Measurements from ENCODE around the gene ARHGAP28. TPM values are rescaled to one million over a fixed set of nuclear protein-coding genes. Genes with fewer than 3 reads are reported as not detected.
"Not testable (repeated sequence)": the region's sequence is repeated elsewhere in the genome, so short reads cannot be mapped to it uniquely, and the experiment has no call there.

ARHGAP28 gene
- total RNA-seq, 1 donor from 2014 or later, result 29.7 TPM

DNA sequence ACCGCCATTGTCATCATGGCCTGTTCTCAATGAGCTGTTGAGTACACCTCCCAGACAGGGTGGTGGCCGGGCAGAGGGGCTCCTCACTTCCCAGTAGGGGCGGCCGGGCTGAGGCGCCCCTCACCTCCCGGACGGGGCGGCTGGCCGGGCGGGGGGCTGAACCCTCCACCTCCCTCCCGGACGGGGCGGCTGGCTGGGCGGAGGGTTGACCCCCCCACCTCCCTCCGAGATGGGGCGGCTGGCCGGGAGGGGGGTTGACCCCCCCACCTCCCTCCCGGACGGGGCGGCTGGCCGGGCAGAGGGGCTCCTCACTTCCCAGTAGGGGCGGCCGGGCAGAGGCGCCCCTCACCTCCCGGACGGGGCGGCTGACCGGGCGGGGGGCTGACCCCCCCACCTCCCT, 97.6 kb downstream of the ARHGAP28 start:
- H3K27ac ChIP-seq (ENCODE audit: low read depth, low read length); H3K9me3 ChIP-seq (ENCODE audit: control insufficient read depth in 3 of 3, low read length in 3 of 3); H3K4me1 ChIP-seq (ENCODE audit: control insufficient read depth in 3 of 3, insufficient read depth in 3 of 3, low read length in 3 of 3); H3K36me3 ChIP-seq (ENCODE audit: control insufficient read depth in 3 of 3, insufficient read depth in 3 of 3, low read length in 3 of 3); H3K27me3 ChIP-seq (ENCODE audit: control insufficient read depth in 3 of 3, insufficient read depth in 3 of 3, low read length in 3 of 3); H3K9ac ChIP-seq (ENCODE audit: low read depth in 1 of 3, low read length in 3 of 3); H3K4me3 ChIP-seq (ENCODE audit: low read length in 3 of 3): not testable (repeated sequence)

DNA sequence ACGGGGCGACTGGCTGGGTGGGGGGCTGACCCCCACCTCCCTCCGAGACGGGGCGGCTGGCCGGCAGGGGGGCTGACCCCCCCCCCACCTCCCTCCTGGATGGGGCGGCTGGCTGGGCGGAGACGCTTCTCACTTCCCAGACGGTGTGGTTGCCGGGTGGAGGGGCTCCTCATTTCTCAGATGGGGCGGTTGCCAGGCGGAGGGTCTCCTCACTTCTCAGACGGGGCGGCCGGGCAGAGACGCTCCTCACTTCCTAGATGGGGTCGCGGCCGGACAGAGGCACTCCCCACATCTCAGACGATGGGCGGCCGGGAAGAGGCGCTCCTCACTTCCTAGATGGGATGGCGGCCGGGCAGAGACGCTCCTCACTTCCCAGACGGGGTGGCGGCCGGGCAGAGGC, 98.0 kb downstream of the ARHGAP28 start:
- not testable (repeated sequence) for H3K9me3 ChIP-seq (ENCODE audit: control insufficient read depth in 3 of 3, low read length in 3 of 3); H3K27me3 ChIP-seq (ENCODE audit: control insufficient read depth in 3 of 3, insufficient read depth in 3 of 3, low read length in 3 of 3); H3K4me1 ChIP-seq (ENCODE audit: control insufficient read depth in 3 of 3, insufficient read depth in 3 of 3, low read length in 3 of 3); H3K27ac ChIP-seq (ENCODE audit: low read depth, low read length); H3K36me3 ChIP-seq (ENCODE audit: control insufficient read depth in 3 of 3, insufficient read depth in 3 of 3, low read length in 3 of 3); H3K9ac ChIP-seq (ENCODE audit: low read depth in 1 of 3, low read length in 3 of 3); H3K4me3 ChIP-seq (ENCODE audit: low read length in 3 of 3)

GRCh38 chr18:6830916-6831315, 101.4 kb downstream of the ARHGAP28 start:
- no peak overlapping the region for H3K4me3 ChIP-seq (ENCODE audit: low read length in 3 of 3)

DNA sequence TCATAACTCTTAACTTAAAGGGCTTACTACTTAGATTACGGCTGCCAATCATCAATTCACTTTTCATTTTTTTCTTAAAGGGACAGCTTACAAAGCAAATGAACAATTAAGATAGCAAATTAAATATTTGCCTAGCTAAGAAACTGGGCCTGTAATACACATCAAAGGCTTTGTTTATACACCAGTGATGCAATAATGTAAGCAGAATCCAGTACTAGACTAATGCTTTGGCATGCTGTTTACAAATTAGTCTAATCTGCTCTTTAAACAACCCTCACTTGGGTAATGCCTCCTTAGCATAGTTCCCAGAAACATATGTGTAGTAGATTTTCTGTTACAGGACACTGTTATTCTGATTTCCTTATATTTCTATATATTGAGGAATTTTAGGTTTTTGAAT, 105.8 kb downstream of the ARHGAP28 start:
- Histone ChIP-seq H3K9me3 (ENCODE audit: control insufficient read depth in 3 of 3, low read length in 3 of 3) (no peaks in the 10 kb centered on the region), H3K4me1 (ENCODE audit: control insufficient read depth in 3 of 3, insufficient read depth in 3 of 3, low read length in 3 of 3) (no peaks in the 10 kb centered on the region), H3K27ac (ENCODE audit: low read depth, low read length) (no peak overlapping the region), H3K4me3 (ENCODE audit: low read length in 3 of 3) (no peak overlapping the region), H3K27me3 (ENCODE audit: control insufficient read depth in 3 of 3, insufficient read depth in 3 of 3, low read length in 3 of 3) (no peaks in the 10 kb centered on the region), H3K36me3 (ENCODE audit: control insufficient read depth in 3 of 3, insufficient read depth in 3 of 3, low read length in 3 of 3) (peaks cover 0 to 6% (median 2%) of the 10 kb centered on the region in 3 donors), H3K9ac (ENCODE audit: low read depth in 1 of 3, low read length in 3 of 3) (no peak overlapping the region)

More at GRCh38 chr18:6830916-6831315, 101.4 kb downstream of the ARHGAP28 start:
- H3K27me3 ChIP-seq (ENCODE audit: control insufficient read depth in 3 of 3, insufficient read depth in 3 of 3, low read length in 3 of 3), result no peaks in the 10 kb centered on the region
- H3K4me1 ChIP-seq (ENCODE audit: control insufficient read depth in 3 of 3, insufficient read depth in 3 of 3, low read length in 3 of 3), result no peaks in the 10 kb centered on the region
- no peaks in the 10 kb centered on the region for H3K9me3 ChIP-seq (ENCODE audit: control insufficient read depth in 3 of 3, low read length in 3 of 3)
- no peaks in the 10 kb centered on the region for H3K36me3 ChIP-seq (ENCODE audit: control insufficient read depth in 3 of 3, insufficient read depth in 3 of 3, low read length in 3 of 3)
- H3K9ac ChIP-seq (ENCODE audit: low read depth in 1 of 3, low read length in 3 of 3), result no peak overlapping the region
- no peak overlapping the region for H3K27ac ChIP-seq (ENCODE audit: low read depth, low read length)

GRCh38 chr18:6836331-6836730, 106.8 kb downstream of the ARHGAP28 start:
- Histone ChIP-seq H3K4me1 (ENCODE audit: control insufficient read depth in 3 of 3, insufficient read depth in 3 of 3, low read length in 3 of 3) (no peaks in the 10 kb centered on the region), H3K9ac (ENCODE audit: low read depth in 1 of 3, low read length in 3 of 3) (no peak overlapping the region), H3K9me3 (ENCODE audit: control insufficient read depth in 3 of 3, low read length in 3 of 3) (no peaks in the 10 kb centered on the region), H3K27me3 (ENCODE audit: control insufficient read depth in 3 of 3, insufficient read depth in 3 of 3, low read length in 3 of 3) (no peaks in the 10 kb centered on the region), H3K27ac (ENCODE audit: low read depth, low read length) (no peak overlapping the region), H3K36me3 (ENCODE audit: control insufficient read depth in 3 of 3, insufficient read depth in 3 of 3, low read length in 3 of 3) (peaks cover 0 to 6% (median 2%) of the 10 kb centered on the region in 3 donors), H3K4me3 (ENCODE audit: low read length in 3 of 3) (no peak overlapping the region)

DNA sequence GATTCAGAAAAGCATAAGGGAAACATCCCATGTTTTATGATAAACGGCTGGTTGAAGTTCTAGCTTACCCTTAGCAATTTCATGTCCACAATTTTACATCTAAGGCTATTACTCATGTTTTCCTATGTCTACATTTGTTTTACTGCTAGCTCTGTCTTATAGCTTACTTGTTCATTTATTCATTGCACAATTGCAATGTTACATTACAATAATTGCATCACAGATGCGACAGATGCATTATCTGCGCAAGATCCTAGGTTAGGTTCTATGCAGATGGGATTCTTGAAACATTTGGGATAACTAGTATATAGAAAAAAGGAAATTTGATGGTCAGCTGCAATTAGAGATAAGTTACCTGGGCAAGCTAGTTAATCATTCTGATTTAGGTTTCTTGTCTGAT, 108.4 kb downstream of the ARHGAP28 start:
- no peaks in the 10 kb centered on the region for H3K9me3 ChIP-seq (ENCODE audit: control insufficient read depth in 3 of 3, low read length in 3 of 3)
- H3K36me3 ChIP-seq (ENCODE audit: control insufficient read depth in 3 of 3, insufficient read depth in 3 of 3, low read length in 3 of 3), result peaks cover 0 to 6% (median 2%) of the 10 kb centered on the region in 3 donors

DNA sequence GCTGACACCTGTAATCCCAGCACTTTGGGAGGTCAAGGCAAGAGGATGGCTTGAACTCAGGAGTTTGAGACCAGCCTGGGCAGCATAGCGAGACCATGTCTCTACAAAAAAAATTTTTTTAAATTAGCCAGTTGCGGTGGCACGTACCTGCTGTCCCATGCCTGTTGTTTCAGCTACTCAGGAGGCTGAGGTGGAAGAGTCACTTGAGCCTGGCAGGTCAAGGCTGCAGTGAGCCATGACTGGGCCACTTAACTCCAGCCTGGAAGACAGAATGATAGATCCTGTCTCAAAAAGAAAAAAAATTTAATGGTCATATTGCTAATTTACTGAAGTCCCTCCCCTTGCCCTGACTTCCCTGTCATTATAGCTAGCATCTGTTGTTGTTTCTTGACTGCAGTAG, 112.6 kb downstream of the ARHGAP28 start:
- Histone ChIP-seq H3K9ac (ENCODE audit: low read depth in 1 of 3, low read length in 3 of 3) (no peak overlapping the region), H3K27ac (ENCODE audit: low read depth, low read length) (no peak overlapping the region), H3K36me3 (ENCODE audit: control insufficient read depth in 3 of 3, insufficient read depth in 3 of 3, low read length in 3 of 3) (peaks cover 0 to 6% (median 2%) of the 10 kb centered on the region in 3 donors), H3K9me3 (ENCODE audit: control insufficient read depth in 3 of 3, low read length in 3 of 3) (no peaks in the 10 kb centered on the region), H3K27me3 (ENCODE audit: control insufficient read depth in 3 of 3, insufficient read depth in 3 of 3, low read length in 3 of 3) (no peaks in the 10 kb centered on the region), H3K4me1 (ENCODE audit: control insufficient read depth in 3 of 3, insufficient read depth in 3 of 3, low read length in 3 of 3) (no peaks in the 10 kb centered on the region), H3K4me3 (ENCODE audit: low read length in 3 of 3) (no peak overlapping the region)

More for the DNA sequence above, 108.4 kb downstream of the ARHGAP28 start:
- Histone ChIP-seq H3K4me1 (ENCODE audit: control insufficient read depth in 3 of 3, insufficient read depth in 3 of 3, low read length in 3 of 3) (no peaks in the 10 kb centered on the region), H3K9ac (ENCODE audit: low read depth in 1 of 3, low read length in 3 of 3) (no peak overlapping the region), H3K27me3 (ENCODE audit: control insufficient read depth in 3 of 3, insufficient read depth in 3 of 3, low read length in 3 of 3) (no peaks in the 10 kb centered on the region), H3K4me3 (ENCODE audit: low read length in 3 of 3) (no peak overlapping the region), H3K27ac (ENCODE audit: low read depth, low read length) (no peak overlapping the region)

DNA sequence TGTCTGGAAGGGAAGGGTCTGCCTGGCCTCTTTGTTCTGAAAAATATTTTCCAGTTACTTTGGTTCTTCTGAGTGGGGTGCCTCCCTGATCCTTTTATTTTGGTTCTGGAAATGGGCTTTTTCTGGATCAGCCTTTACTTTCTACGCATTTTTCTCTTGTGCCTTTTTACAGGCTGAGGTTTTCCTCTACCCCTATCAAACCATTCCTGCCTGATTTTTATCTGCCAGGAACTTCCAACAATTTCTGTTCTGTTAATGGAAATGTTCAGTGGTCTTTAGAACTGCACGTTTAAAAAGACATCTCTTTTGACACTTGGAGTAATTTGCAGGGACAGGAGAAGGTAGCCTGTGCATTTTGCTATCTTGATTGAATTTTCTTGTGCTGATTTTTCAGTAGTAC, 113.8 kb downstream of the ARHGAP28 start:
- H3K27ac ChIP-seq (ENCODE audit: low read depth, low read length), result no peak overlapping the region
- no peaks in the 10 kb centered on the region for H3K4me1 ChIP-seq (ENCODE audit: control insufficient read depth in 3 of 3, insufficient read depth in 3 of 3, low read length in 3 of 3)
- H3K27me3 ChIP-seq (ENCODE audit: control insufficient read depth in 3 of 3, insufficient read depth in 3 of 3, low read length in 3 of 3), result no peaks in the 10 kb centered on the region
- no peak overlapping the region for H3K9ac ChIP-seq (ENCODE audit: low read depth in 1 of 3, low read length in 3 of 3)
- H3K36me3 ChIP-seq (ENCODE audit: control insufficient read depth in 3 of 3, insufficient read depth in 3 of 3, low read length in 3 of 3), result peaks cover 0 to 2% (median 0%) of the 10 kb centered on the region in 3 donors
- no peaks in the 10 kb centered on the region for H3K9me3 ChIP-seq (ENCODE audit: control insufficient read depth in 3 of 3, low read length in 3 of 3)
- H3K4me3 ChIP-seq (ENCODE audit: low read length in 3 of 3), result no peak overlapping the region

DNA sequence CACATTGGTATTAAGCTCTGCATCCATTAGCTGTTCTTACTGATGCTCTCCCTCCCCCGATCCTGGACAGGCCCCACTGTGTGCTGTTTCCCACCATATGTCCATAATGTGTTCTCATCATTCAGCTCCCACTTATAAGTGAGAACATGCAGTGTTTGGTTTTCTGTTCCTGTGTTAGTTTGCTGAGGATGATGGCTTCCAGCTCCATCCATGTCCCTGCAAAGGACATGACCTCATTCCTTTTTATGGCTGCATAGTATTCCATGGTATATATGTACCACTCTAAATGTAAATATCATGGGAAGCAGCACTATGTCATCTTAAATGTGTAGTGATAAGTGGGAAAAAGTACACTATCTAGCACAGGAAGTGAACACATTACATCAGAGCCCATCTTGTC, 116.0 kb downstream of the ARHGAP28 start:
- H3K36me3 ChIP-seq (ENCODE audit: control insufficient read depth in 3 of 3, insufficient read depth in 3 of 3, low read length in 3 of 3); H3K9ac ChIP-seq (ENCODE audit: low read depth in 1 of 3, low read length in 3 of 3); H3K4me3 ChIP-seq (ENCODE audit: low read length in 3 of 3); H3K9me3 ChIP-seq (ENCODE audit: control insufficient read depth in 3 of 3, low read length in 3 of 3); H3K4me1 ChIP-seq (ENCODE audit: control insufficient read depth in 3 of 3, insufficient read depth in 3 of 3, low read length in 3 of 3); H3K27ac ChIP-seq (ENCODE audit: low read depth, low read length); H3K27me3 ChIP-seq (ENCODE audit: control insufficient read depth in 3 of 3, insufficient read depth in 3 of 3, low read length in 3 of 3): not testable (repeated sequence)

DNA sequence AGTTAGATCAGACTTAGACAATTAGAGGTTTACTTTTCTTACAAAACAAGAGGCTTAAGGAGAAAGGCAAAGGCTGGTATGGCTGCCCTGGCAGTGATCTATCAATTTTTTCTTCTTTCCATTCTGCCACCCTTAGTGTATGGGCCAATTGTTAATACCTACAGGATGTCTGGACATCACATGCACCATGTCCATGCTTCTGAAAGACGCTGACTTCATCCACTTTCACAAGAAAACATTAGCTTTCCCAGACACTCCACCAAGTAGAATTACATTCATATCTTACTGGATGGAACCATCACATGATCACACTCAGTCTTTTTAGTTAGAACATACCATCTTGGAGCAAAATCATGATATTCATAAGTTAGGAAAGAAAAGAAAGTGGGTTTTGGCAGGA, 120.9 kb downstream of the ARHGAP28 start:
- Histone ChIP-seq H3K27me3 (ENCODE audit: control insufficient read depth in 3 of 3, insufficient read depth in 3 of 3, low read length in 3 of 3) (no peaks in the 10 kb centered on the region), H3K4me3 (ENCODE audit: low read length in 3 of 3) (no peak overlapping the region), H3K27ac (ENCODE audit: low read depth, low read length) (no peak overlapping the region), H3K9ac (ENCODE audit: low read depth in 1 of 3, low read length in 3 of 3) (no peak overlapping the region), H3K36me3 (ENCODE audit: control insufficient read depth in 3 of 3, insufficient read depth in 3 of 3, low read length in 3 of 3) (peaks cover 0 to 12% (median 2%) of the 10 kb centered on the region in 3 donors), H3K9me3 (ENCODE audit: control insufficient read depth in 3 of 3, low read length in 3 of 3) (no peaks in the 10 kb centered on the region), H3K4me1 (ENCODE audit: control insufficient read depth in 3 of 3, insufficient read depth in 3 of 3, low read length in 3 of 3) (no peaks in the 10 kb centered on the region)

DNA sequence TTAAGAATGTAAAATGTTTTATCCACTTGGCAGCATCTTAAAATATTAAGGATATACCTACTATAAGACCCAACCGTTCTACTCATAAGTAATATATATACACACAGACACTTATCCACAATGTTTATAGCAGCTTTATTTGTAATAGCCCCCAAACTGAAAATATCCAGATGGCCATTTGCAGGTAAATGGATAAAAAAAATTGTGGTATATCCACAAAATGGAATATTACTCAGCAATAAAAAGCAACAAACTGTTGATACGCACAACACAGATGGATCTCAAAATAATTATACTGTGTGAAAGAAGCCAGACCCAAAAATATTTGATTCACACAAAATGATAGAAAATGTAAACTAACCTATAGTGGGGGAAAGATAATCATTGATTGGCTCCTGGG, 122.0 kb downstream of the ARHGAP28 start:
- Histone ChIP-seq H3K27ac (ENCODE audit: low read depth, low read length) (no peak overlapping the region), H3K36me3 (ENCODE audit: control insufficient read depth in 3 of 3, insufficient read depth in 3 of 3, low read length in 3 of 3) (peaks cover 0 to 12% (median 2%) of the 10 kb centered on the region in 3 donors), H3K9ac (ENCODE audit: low read depth in 1 of 3, low read length in 3 of 3) (no peak overlapping the region), H3K4me1 (ENCODE audit: control insufficient read depth in 3 of 3, insufficient read depth in 3 of 3, low read length in 3 of 3) (no peaks in the 10 kb centered on the region), H3K9me3 (ENCODE audit: control insufficient read depth in 3 of 3, low read length in 3 of 3) (no peaks in the 10 kb centered on the region), H3K27me3 (ENCODE audit: control insufficient read depth in 3 of 3, insufficient read depth in 3 of 3, low read length in 3 of 3) (no peaks in the 10 kb centered on the region), H3K4me3 (ENCODE audit: low read length in 3 of 3) (no peak overlapping the region)

Data from skeletal muscle tissue (tissue), 4 donors.